Measurements from ENCODE around the gene BRINP3.

DNA sequence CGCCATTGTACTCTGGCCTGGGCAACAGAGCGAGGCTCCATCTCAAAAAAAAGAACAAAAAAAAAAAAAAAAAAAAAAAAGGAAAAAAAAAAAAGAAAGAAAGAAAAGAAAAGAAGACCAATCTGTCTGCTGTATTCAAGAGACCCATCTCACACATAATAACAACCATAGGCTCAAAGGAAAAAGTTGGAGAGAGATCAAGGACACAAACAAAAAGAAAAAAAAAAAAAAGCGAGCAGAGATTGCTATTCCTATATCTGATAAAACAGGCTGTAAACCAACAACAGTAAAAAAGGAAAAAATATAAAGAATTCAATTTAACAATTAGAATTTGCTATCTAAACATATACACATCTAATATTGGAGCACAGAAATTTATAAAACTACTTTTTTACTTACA lies 150.4 kb downstream of the BRINP3 start:
- no peak for TF ChIP-seq HOXA7 (CRISPR knock-in tag; IDR thresholded peaks at IDR 0.05; ENCODE audit: borderline replicate concordance)
- TF ChIP-seq ZNF19 (tag by site-specific recombination; IDR thresholded peaks at IDR 0.05; ENCODE audit: low read depth): no peak
- TF ChIP-seq ZNF10 (tag by site-specific recombination; IDR thresholded peaks at IDR 0.05): no peak
- no peak for TF ChIP-seq ZBTB8A (tag by site-specific recombination; IDR thresholded peaks at IDR 0.05)
- TF ChIP-seq ZNF707 (tag by site-specific recombination; IDR thresholded peaks at IDR 0.05): no peak
- TF ChIP-seq ZNF621 (tag by site-specific recombination; IDR thresholded peaks at IDR 0.05): no peak
- TF ChIP-seq ZNF585B (tag by site-specific recombination; IDR thresholded peaks at IDR 0.05): no peak
- TF ChIP-seq, protein P1, sequence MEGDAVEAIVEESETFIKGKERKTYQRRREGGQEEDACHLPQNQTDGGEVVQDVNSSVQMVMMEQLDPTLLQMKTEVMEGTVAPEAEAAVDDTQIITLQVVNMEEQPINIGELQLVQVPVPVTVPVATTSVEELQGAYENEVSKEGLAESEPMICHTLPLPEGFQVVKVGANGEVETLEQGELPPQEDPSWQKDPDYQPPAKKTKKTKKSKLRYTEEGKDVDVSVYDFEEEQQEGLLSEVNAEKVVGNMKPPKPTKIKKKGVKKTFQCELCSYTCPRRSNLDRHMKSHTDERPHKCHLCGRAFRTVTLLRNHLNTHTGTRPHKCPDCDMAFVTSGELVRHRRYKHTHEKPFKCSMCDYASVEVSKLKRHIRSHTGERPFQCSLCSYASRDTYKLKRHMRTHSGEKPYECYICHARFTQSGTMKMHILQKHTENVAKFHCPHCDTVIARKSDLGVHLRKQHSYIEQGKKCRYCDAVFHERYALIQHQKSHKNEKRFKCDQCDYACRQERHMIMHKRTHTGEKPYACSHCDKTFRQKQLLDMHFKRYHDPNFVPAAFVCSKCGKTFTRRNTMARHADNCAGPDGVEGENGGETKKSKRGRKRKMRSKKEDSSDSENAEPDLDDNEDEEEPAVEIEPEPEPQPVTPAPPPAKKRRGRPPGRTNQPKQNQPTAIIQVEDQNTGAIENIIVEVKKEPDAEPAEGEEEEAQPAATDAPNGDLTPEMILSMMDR (tag by site-specific recombination; IDR thresholded peaks at IDR 0.05): no peak
- no peak for TF ChIP-seq ZNF416 (tag by site-specific recombination; IDR thresholded peaks at IDR 0.05)
- TF ChIP-seq, protein P2, sequence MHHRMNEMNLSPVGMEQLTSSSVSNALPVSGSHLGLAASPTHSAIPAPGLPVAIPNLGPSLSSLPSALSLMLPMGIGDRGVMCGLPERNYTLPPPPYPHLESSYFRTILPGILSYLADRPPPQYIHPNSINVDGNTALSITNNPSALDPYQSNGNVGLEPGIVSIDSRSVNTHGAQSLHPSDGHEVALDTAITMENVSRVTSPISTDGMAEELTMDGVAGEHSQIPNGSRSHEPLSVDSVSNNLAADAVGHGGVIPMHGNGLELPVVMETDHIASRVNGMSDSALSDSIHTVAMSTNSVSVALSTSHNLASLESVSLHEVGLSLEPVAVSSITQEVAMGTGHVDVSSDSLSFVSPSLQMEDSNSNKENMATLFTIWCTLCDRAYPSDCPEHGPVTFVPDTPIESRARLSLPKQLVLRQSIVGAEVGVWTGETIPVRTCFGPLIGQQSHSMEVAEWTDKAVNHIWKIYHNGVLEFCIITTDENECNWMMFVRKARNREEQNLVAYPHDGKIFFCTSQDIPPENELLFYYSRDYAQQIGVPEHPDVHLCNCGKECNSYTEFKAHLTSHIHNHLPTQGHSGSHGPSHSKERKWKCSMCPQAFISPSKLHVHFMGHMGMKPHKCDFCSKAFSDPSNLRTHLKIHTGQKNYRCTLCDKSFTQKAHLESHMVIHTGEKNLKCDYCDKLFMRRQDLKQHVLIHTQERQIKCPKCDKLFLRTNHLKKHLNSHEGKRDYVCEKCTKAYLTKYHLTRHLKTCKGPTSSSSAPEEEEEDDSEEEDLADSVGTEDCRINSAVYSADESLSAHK (tag by site-specific recombination; IDR thresholded peaks at IDR 0.05): no peak
- no peak for TF ChIP-seq ZNF670 (tag by site-specific recombination; IDR thresholded peaks at IDR 0.05; ENCODE audit: low read depth)
- no peak for TF ChIP-seq ZNF423 (tag by site-specific recombination; IDR thresholded peaks at IDR 0.05)
- TF ChIP-seq ZNF394 (tag by site-specific recombination; IDR thresholded peaks at IDR 0.05; ENCODE audit: borderline replicate concordance): no peak

All from HEK293 (cell line).